ENCODE measurements around the gene ZBTB7A.

Gene ZBTB7A

GRCh38 chr19:4059453-4059871 is 7.2 kb downstream of the ZBTB7A start:
- no peak for DNase-seq (ENCODE audit: insufficient read length, low spot score)
- no peak for TF ChIP-seq CTCF (IDR thresholded peaks at IDR 0.05; ENCODE audit: insufficient read depth, missing control alignments)
- no peak for FAIRE-seq

DNA sequence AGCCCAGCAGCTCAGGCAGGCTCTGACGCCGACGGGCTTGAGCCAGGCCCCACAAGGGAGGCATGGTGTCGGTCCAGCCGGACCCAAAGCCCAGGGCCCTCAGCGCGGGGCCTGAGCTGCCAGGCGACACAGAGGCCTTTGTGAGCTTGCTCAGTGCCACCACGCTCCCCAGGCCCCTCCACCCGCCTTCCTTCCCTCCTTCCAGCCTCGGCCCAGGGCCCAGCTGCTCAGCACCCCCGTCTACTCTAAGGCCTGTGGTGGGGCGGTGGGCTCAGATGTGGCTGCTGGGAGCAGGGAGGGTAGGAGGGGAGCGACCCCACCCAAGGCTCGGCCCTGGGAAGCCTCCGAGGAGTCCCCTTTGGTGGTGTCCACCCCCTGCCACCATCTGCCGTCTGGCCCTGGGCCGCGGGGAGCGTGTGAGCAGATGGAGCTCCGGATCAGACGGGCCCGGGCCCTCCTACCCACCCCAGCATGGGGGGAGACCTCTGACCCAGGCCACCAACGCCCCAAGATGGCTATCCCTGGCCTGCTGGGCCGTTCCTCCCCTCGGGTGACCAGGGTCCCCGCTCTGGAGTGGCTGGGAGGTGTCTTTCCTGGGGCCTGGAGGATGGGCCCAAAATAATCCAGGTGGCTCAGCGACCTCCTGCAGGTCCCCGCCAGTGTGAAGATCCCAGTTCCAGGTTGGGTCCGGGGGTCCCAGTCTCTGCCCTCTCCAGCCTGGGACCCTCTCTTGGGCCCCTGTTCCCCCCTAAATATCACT is 7.8 kb downstream of the ZBTB7A start:
- DNase-seq (ENCODE audit: insufficient read length, low spot score) (peak; percentile 96), FAIRE-seq (no peak)
- no peak for TF ChIP-seq CTCF (IDR thresholded peaks at IDR 0.05; ENCODE audit: insufficient read depth, missing control alignments)

GRCh38 chr19:4057931-4058692 is 8.6 kb downstream of the ZBTB7A start:
- no peak for DNase-seq (ENCODE audit: insufficient read length, low spot score)
- TF ChIP-seq CTCF (IDR thresholded peaks at IDR 0.05; ENCODE audit: insufficient read depth, missing control alignments), result no peak
- FAIRE-seq, result no peak

- DNase-seq (ENCODE audit: insufficient read length, low spot score) (no peak), FAIRE-seq (no peak)
- TF ChIP-seq CTCF (IDR thresholded peaks at IDR 0.05; ENCODE audit: insufficient read depth, missing control alignments), result no peak
These were observed 11.5 kb downstream of the ZBTB7A start for GRCh38 chr19:4055209-4055552.

- DNase-seq (ENCODE audit: insufficient read length, low spot score) (no peak), FAIRE-seq (no peak)
- TF ChIP-seq CTCF (IDR thresholded peaks at IDR 0.05; ENCODE audit: insufficient read depth, missing control alignments), result no peak
These were observed 12.1 kb downstream of the ZBTB7A start for GRCh38 chr19:4054441-4055208.

DNA sequence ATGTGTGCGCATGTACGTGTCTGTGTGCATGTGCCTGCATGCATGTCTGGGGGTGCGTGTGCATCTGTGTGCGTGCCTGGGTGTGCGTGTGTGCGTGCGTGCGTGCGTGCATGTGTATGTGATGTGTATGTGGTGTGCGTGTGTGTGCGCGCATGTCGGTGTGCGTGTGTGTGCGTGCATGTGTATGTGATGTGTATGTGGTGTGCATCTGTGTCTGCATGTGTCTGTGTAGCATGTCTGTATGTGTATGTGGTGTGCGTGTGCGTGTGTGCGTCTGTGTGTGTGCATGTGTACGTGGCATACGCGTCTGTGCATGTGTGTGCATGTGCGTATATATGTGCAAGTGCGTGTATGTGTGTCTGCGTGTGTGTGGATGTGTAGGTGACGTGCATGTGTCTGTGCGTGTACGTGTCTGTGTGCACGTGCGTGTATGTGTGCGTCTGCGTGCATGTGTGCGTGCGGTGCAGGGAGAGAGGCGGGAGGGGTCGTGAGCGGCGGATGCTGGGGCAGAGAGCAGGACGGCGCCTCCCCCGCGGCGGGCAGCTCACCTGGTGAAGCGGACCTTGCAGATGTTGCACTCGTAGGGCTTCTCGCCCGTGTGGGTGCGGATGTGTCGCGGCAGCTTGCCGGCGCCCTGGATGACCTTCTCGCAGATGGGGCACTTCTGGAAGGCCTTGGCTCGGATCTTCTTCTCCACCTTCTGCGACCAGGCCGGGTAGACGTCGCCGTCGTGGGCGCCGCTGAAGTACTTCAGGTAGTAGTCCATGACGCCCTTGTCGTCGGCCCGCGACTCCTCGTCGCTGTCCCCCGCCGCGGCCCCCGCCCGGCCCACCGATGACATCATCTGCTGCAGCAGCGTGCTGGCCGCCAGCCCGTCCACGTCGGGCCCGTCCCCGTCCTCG is 13.0 kb downstream of the ZBTB7A start:
- FAIRE-seq (no peak), DNase-seq (ENCODE audit: insufficient read length, low spot score) (no peak)
- no peak for TF ChIP-seq CTCF (IDR thresholded peaks at IDR 0.05; ENCODE audit: insufficient read depth, missing control alignments)
